HCT116 (cell line): ENCODE results near the gene WBP1. TPM values are rescaled to one million over a fixed set of nuclear protein-coding genes. Genes with fewer than 3 reads are reported as not detected.

Experiments used
- ATAC-seq: fragments of 200-7000 bp; cut with Tn5 transposase; 2 replicates; pipeline ENCODE4 v1.9.1; 2020; ENCODE audit warnings: mild to moderate bottlenecking, moderate library complexity
- BruUV-seq: library from RNA; stranded (reverse); fragments of 400-500 nt; replicated peaks from 2 replicates; lab custom pipeline; 2021; lab: Mats Ljungman, UMichigan
- CTCF ChIA-PET: fragments of 300-600 bp; sonication (Branson Sonifier 250); formaldehyde crosslinking; loops from one replicate; lab custom pipeline; 2021; ENCODE audit warnings: antibody characterized with exemption; lab: Charles Lee
- POLR2A ChIA-PET: fragments of 300-600, 350-600 bp; sonication (Branson Sonifier 250); formaldehyde crosslinking; loops from one replicate; lab custom pipeline; 2021; ENCODE audit warnings: antibody characterized with exemption; lab: Charles Lee
- RAD21 ChIA-PET, 2 experiments: fragments of 300-600 bp; sonication (Branson Sonifier 250); formaldehyde crosslinking; loops; one replicate each; lab custom pipeline; 2023; ENCODE audit warnings: low total read pairs in 2 of 2; ENCODE audit not compliant: uncharacterized antibody in 2 of 2, unreplicated experiment in 2 of 2, low non-redundant PET in 1 of 2; lab: Charles Lee
- DNase-seq: peaks from one replicate; pipeline ENCODE4 v3.0.0-alpha.2; 2010; ENCODE audit warnings: low read depth, low spot score
- H2AFZ ChIP-seq: fragments of 200-600 bp; shearing (Covaris generic), sonication (generic); 2 replicates; pipeline ENCODE4 v1.6.1; 2017; ENCODE audit warnings: low read depth, mixed run types, mixed read lengths, antibody characterized with exemption, low read length; ENCODE audit not compliant: poor library complexity, severe bottlenecking
- H3K27ac ChIP-seq: 2 replicates; pipeline ENCODE4 v1.5.1; 2012; ENCODE audit warnings: low read depth, low read length
- H3K27me3 ChIP-seq: fragments of 200-600 bp; sonication (generic); 2 replicates; pipeline ENCODE4 v1.6.1; 2016; ENCODE audit warnings: mixed run types, low read length, mixed read lengths; ENCODE audit not compliant: insufficient read depth
- H3K36me3 ChIP-seq, 2 experiments: fragments of 200-500 bp in 1 of 2; fragments of 200-600 bp in 1 of 2; sonication (Bioruptor generic) in 1 of 2; sonication (generic) in 1 of 2; 2 replicates each; pipeline versions ENCODE4 v1.5.1 to v1.6.1; 2014 to 2016; ENCODE audit warnings: low read length in 2 of 2, inconsistent platforms in 1 of 2, mixed read lengths in 1 of 2, mixed run types in 1 of 2; ENCODE audit not compliant: insufficient read depth in 2 of 2, control insufficient read depth in 1 of 2
- H3K4me1 ChIP-seq, 2 experiments: fragments of 200-600 bp in 1 of 2; sonication (generic) in 1 of 2; 2 replicates each; pipeline versions ENCODE4 v1.5.1 to v1.6.1; 2012 to 2017; ENCODE audit warnings: low read length in 2 of 2, inconsistent platforms in 1 of 2, mild to moderate bottlenecking in 1 of 2, mixed read lengths in 1 of 2, mixed run types in 1 of 2, moderate library complexity in 1 of 2; ENCODE audit not compliant: insufficient read depth in 2 of 2, control insufficient read depth in 1 of 2
- H3K4me2 ChIP-seq: fragments of 200-600 bp; sonication (generic); 2 replicates; pipeline ENCODE4 v1.6.1; 2017; ENCODE audit warnings: mixed run types, low read length, mixed read lengths
- H3K4me3 ChIP-seq, 2 experiments: fragments of 200-600 bp in 1 of 2; sonication (generic) in 1 of 2; replicated peaks in 1 of 2; 2 replicates each; pipeline ENCODE4 v1.5.1; 2011 to 2016; ENCODE audit warnings: low read length in 2 of 2, control low read depth in 1 of 2, low read depth in 1 of 2, mild to moderate bottlenecking in 1 of 2, mixed read lengths in 1 of 2, mixed run types in 1 of 2
- H3K79me2 ChIP-seq: fragments of 200-600 bp; sonication (generic); 2 replicates; pipeline ENCODE4 v1.6.1; 2017; ENCODE audit warnings: mild to moderate bottlenecking, mixed run types, low read length, moderate library complexity, mixed read lengths; ENCODE audit not compliant: insufficient read depth
- H3K9ac ChIP-seq: fragments of 200-600 bp; sonication (generic); 2 replicates; pipeline ENCODE4 v1.6.1; 2016; ENCODE audit warnings: low read length, mixed read lengths
- H3K9me2 ChIP-seq: fragments of 200-600 bp; sonication (generic), shearing (Covaris generic); 2 replicates; pipeline ENCODE4 v1.6.1; 2017; ENCODE audit warnings: mixed run types, mild to moderate bottlenecking, moderate library complexity; ENCODE audit not compliant: insufficient read depth
- H3K9me3 ChIP-seq, 2 experiments: fragments of 200-500 bp in 1 of 2; fragments of 200-600 bp in 1 of 2; sonication (Bioruptor generic) in 1 of 2; sonication (generic) in 1 of 2; 2 replicates each; pipeline ENCODE4 v1.6.1; 2014 to 2017; ENCODE audit warnings: low read length in 2 of 2, mixed read lengths in 2 of 2, inconsistent platforms in 1 of 2, low read depth in 1 of 2, mild to moderate bottlenecking in 1 of 2, mixed run types in 1 of 2, moderate library complexity in 1 of 2; ENCODE audit not compliant: control insufficient read depth in 1 of 2, insufficient read depth in 1 of 2
- H4K20me1 ChIP-seq: fragments of 200-600 bp; sonication (generic), shearing (Covaris generic); 2 replicates; pipeline ENCODE4 v1.6.1; 2017; ENCODE audit warnings: mixed run types, mild to moderate bottlenecking, moderate library complexity; ENCODE audit not compliant: insufficient read depth
- CBX3 ChIP-seq: IDR thresholded peaks from 2 replicates; pipeline ENCODE4 v1.6.1; 2012; ENCODE audit warnings: low read depth
- CEBPB ChIP-seq: IDR thresholded peaks from 2 replicates; pipeline ENCODE4 v1.6.1; 2012; ENCODE audit warnings: low read depth
- CTCF ChIP-seq, 3 experiments: fragments of 200-600 bp in 1 of 3; sonication (generic) in 1 of 3; IDR thresholded peaks in 2 of 3; conservative IDR thresholded peaks in 1 of 3; 2 replicates each; pipeline ENCODE4 v1.5.1; 2012 to 2017; ENCODE audit warnings: low read depth in 2 of 3, low read length in 2 of 3, antibody characterized with exemption in 1 of 3, borderline replicate concordance in 1 of 3, control low read depth in 1 of 3, mild to moderate bottlenecking in 1 of 3, mixed read lengths in 1 of 3, mixed run types in 1 of 3, moderate library complexity in 1 of 3; ENCODE audit not compliant: insufficient read depth in 1 of 3
- ELF1 ChIP-seq: IDR thresholded peaks from 2 replicates; pipeline ENCODE4 v1.6.1; 2012; ENCODE audit warnings: low read depth, borderline replicate concordance
- EZH2 ChIP-seq: fragments of 200-600 bp; sonication (generic); IDR thresholded peaks from 2 replicates; pipeline ENCODE4 v1.6.1; 2017; ENCODE audit warnings: antibody characterized with exemption, mixed run types
- EZH2phosphoT487 ChIP-seq: fragments of 200-600 bp; IDR thresholded peaks from 2 replicates; pipeline ENCODE4 v1.6.1; 2018; ENCODE audit warnings: antibody characterized with exemption, borderline replicate concordance
- FOSL1 ChIP-seq: IDR thresholded peaks from 2 replicates; pipeline ENCODE4 v1.6.1; 2012; ENCODE audit warnings: low read depth
- POLR2A ChIP-seq: IDR thresholded peaks from 2 replicates; pipeline ENCODE4 v1.7.0; 2011; ENCODE audit warnings: borderline replicate concordance; ENCODE audit not compliant: insufficient read depth, insufficient read length; ENCODE audit errors: extremely low read depth
- POLR2AphosphoS5 ChIP-seq: IDR thresholded peaks from 2 replicates; pipeline ENCODE4 v1.6.1; 2011; ENCODE audit warnings: mild to moderate bottlenecking, low read depth, low read length, moderate library complexity
- RAD21 ChIP-seq: IDR thresholded peaks from 2 replicates; pipeline ENCODE4 v1.6.1; 2012; ENCODE audit warnings: low read depth, mild to moderate bottlenecking
- SIN3A ChIP-seq: IDR thresholded peaks from 2 replicates; pipeline ENCODE4 v1.6.1; 2012; ENCODE audit warnings: low read depth
- SP1 ChIP-seq: IDR thresholded peaks from 2 replicates; pipeline ENCODE4 v1.6.1; 2012; ENCODE audit warnings: low read depth
- SRF ChIP-seq: IDR thresholded peaks from 2 replicates; pipeline ENCODE4 v1.6.1; 2012; ENCODE audit warnings: low read depth
- TCF7L2 ChIP-seq: IDR thresholded peaks from 2 replicates; pipeline ENCODE4 v1.7.0; 2011; ENCODE audit warnings: borderline replicate concordance, inconsistent platforms; ENCODE audit not compliant: insufficient read depth, insufficient read length; ENCODE audit errors: extremely low read depth
- YY1 ChIP-seq: IDR thresholded peaks from 2 replicates; pipeline ENCODE4 v1.6.1; 2011; ENCODE audit warnings: low read length, low read depth, moderate library complexity, mild to moderate bottlenecking; ENCODE audit not compliant: insufficient replicate concordance; ENCODE audit errors: extremely low read depth
- ZFX ChIP-seq: fragments of 450-650 bp; IDR thresholded peaks from 2 replicates; pipeline ENCODE4 v1.6.1; 2017
- ZNF274 ChIP-seq: fragments of 200-500 bp; sonication (Bioruptor generic); IDR thresholded peaks from 2 replicates; pipeline ENCODE4 v1.6.1; 2014; ENCODE audit warnings: mild to moderate bottlenecking, low read depth, low read length, inconsistent platforms
- intact Hi-C: fragments of 100-400 bp; cut with micrococcal nuclease; formaldehyde crosslinking; loops from 2 replicates; pipeline ENCODE4 v1.10.0; 2022
- total RNA-seq: library from RNA; stranded (reverse); gene quantifications from one replicate; pipeline ENCODE4 v1.2.1, GENCODE V29; 2021; ENCODE audit not compliant: unreplicated experiment
- TF ChIP-seq, protein P1 (sequence below): IDR thresholded peaks from 2 replicates; pipeline ENCODE4 v1.6.1; 2011; ENCODE audit warnings: mild to moderate bottlenecking, low read length, moderate library complexity; ENCODE audit not compliant: insufficient replicate concordance; ENCODE audit errors: extremely low read depth
- TF ChIP-seq, protein P2 (sequence below): IDR thresholded peaks from 2 replicates; pipeline ENCODE4 v1.6.1; 2012
- TF ChIP-seq, protein P3 (sequence below): IDR thresholded peaks from 2 replicates; pipeline ENCODE4 v1.6.1; 2012

The WBP1 gene
- total RNA-seq, 1 experiment from 2014 or later: 64.7 TPM

DNA sequence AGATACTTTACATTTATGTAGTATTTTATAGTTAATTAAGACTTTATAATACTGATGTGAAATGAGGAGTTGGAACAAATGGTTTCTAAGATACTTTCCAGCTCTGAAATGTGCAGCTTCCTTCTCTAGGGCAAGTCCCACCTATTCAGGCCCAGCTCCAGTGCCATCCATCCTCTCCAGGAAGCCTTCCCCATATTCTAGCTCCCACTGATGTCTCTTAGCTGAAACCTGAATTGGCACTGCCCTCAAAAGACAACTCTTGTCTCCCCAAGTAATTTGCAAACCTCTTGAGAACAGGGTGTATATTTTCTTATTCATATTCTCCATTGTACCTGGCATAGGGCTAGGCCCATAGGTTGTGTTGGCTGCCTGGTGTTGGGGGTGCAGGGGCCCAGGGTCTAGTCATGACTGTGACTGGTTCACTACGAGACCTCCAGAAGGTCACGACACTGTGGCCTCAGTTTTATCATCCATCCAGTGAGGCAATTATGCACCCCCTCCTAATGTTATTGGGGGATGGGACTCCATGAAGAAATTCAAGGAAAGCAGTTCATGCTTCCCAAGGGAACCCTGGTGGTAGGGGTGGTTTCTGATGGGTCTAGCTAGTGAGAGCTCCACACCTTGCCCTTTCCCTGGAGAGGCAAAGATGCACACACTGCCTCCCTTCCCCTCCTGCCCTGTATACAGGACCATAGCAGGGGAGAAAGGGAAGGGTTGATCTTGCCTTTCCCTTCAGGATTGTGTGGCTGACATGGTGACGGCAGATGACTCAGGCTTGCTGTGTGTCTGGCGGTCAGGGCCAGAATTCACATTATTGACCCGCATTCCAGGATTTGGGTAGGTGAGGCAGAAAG is 33.9 kb upstream of the WBP1 start:
- no peak for DNase-seq
- no peak for ATAC-seq
- Histone ChIP-seq H3K4me2 (no peak overlapping the region), H3K9me2 (no peaks in the 10 kb centered on the region), H4K20me1 (no peaks in the 10 kb centered on the region), H3K9ac (no peak overlapping the region), H3K4me1 (peaks cover 0 to 36% of the 10 kb centered on the region in 2 experiments; a peak in 3 of 4 replicates), H3K9me3 (no peaks in the 10 kb centered on the region), H2AFZ (no peak overlapping the region), H3K27me3 (no peaks in the 10 kb centered on the region), H3K79me2 (no peaks in the 10 kb centered on the region), H3K4me3 (no peak overlapping the region), H3K27ac (no peak overlapping the region), H3K36me3 (peaks cover 23 to 35% of the 10 kb centered on the region in 2 experiments)
- ChIA-PET RAD21 (no interaction called here), POLR2A (no interaction called here), CTCF (no interaction called here)
- intact Hi-C loops: no loop called here
- TF ChIP-seq ZNF274 (no peak), CEBPB (no peak), EZH2 (no peak), ZFX (no peak), RAD21 (no peak), CTCF (IDR thresholded peaks at IDR 0.05 in 2 of 3, conservative IDR thresholded peaks at IDR 0.05 in 1 of 3; ENCODE audit: borderline replicate concordance in 1 of 3, insufficient read depth in 1 of 3, low read depth in 2 of 3, low read length in 2 of 3) (no peak), SP1 (no peak), SRF (no peak), FOSL1 (no peak), POLR2AphosphoS5 (no peak; the same call in 1 of the 2 replicates), EZH2phosphoT487 (no peak), SIN3A (no peak), POLR2A (no peak), TCF7L2 (no peak), CBX3 (no peak), ELF1 (no peak), YY1 (no peak)
- TF ChIP-seq, protein P1, sequence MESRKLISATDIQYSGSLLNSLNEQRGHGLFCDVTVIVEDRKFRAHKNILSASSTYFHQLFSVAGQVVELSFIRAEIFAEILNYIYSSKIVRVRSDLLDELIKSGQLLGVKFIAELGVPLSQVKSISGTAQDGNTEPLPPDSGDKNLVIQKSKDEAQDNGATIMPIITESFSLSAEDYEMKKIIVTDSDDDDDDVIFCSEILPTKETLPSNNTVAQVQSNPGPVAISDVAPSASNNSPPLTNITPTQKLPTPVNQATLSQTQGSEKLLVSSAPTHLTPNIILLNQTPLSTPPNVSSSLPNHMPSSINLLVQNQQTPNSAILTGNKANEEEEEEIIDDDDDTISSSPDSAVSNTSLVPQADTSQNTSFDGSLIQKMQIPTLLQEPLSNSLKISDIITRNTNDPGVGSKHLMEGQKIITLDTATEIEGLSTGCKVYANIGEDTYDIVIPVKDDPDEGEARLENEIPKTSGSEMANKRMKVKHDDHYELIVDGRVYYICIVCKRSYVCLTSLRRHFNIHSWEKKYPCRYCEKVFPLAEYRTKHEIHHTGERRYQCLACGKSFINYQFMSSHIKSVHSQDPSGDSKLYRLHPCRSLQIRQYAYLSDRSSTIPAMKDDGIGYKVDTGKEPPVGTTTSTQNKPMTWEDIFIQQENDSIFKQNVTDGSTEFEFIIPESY: no peak
- TF ChIP-seq, protein P2, sequence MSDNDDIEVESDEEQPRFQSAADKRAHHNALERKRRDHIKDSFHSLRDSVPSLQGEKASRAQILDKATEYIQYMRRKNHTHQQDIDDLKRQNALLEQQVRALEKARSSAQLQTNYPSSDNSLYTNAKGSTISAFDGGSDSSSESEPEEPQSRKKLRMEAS: no peak
- TF ChIP-seq, protein P3, sequence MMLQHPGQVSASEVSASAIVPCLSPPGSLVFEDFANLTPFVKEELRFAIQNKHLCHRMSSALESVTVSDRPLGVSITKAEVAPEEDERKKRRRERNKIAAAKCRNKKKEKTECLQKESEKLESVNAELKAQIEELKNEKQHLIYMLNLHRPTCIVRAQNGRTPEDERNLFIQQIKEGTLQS: no peak
- no TSS peak for BruUV-seq
